B cell (primary cell): ENCODE results near the gene HOXA11. TPM values are rescaled to one million over a fixed set of nuclear protein-coding genes. Genes with fewer than 3 reads are reported as not detected.

Source experiments
- ATAC-seq: fragments of 200-7000 bp; cut with Tn5 transposase; one replicate; pipeline ENCODE4 v1.10.0; 2021; ENCODE audit warnings: low read depth, mild to moderate bottlenecking, moderate number of reproducible peaks, moderate library complexity
- CTCF ChIA-PET: fragments of 350-600 bp; sonication (Branson Sonifier 250); formaldehyde crosslinking; loops from one replicate; lab custom pipeline; 2021; ENCODE audit warnings: antibody characterized with exemption, inconsistent platforms; lab: Charles Lee
- POLR2A ChIA-PET: fragments of 350-600 bp; sonication (Branson Sonifier 250); formaldehyde crosslinking; loops from one replicate; lab custom pipeline; 2021; ENCODE audit warnings: antibody characterized with exemption; lab: Charles Lee
- DNase-seq: peaks from one replicate; pipeline ENCODE4 v3.0.0; 2013
- H2AFZ ChIP-seq: 2 replicates; pipeline ENCODE4 v1.6.1; 2012; ENCODE audit warnings: mild to moderate bottlenecking, low read depth, low read length; ENCODE audit not compliant: insufficient read depth, poor library complexity, severe bottlenecking
- H3K27ac ChIP-seq, 2 donors: 1 replicate in 1 of 2; 2 replicates in 1 of 2; pipeline ENCODE4 v1.5.1; 2012 to 2013; ENCODE audit warnings: low read length in 2 of 2, mild to moderate bottlenecking in 2 of 2, moderate library complexity in 1 of 2
- H3K27me3 ChIP-seq, 4 experiments: fragments of 200-600 bp in 1 of 4; sonication (generic) in 1 of 4; replicated peaks in 1 of 4; 1 replicate in 2 of 4; 2 replicates in 2 of 4; pipeline versions ENCODE4 v1.6.1 to v1.7.0; 2013 to 2016; ENCODE audit warnings: low read length in 3 of 4, mild to moderate bottlenecking in 2 of 4, mixed read lengths in 1 of 4, moderate library complexity in 1 of 4; ENCODE audit not compliant: insufficient read depth in 4 of 4, control insufficient read depth in 3 of 4; ENCODE audit errors: control extremely low read depth in 1 of 4
- H3K36me3 ChIP-seq, 2 experiments: replicated peaks in 1 of 2; 1 replicate in 1 of 2; 2 replicates in 1 of 2; pipeline versions ENCODE4 v1.6.1 to v1.7.1; 2013; ENCODE audit warnings: low read length in 1 of 2; ENCODE audit not compliant: insufficient read depth in 2 of 2, control insufficient read depth in 1 of 2; ENCODE audit errors: control extremely low read depth in 1 of 2, extremely low read depth in 1 of 2
- H3K4me1 ChIP-seq, 2 donors: fragments of 200-600 bp in 1 of 2; sonication (generic) in 1 of 2; 1 replicate in 1 of 2; 2 replicates in 1 of 2; pipeline versions ENCODE4 v1.5.1 to v1.6.1; 2013 to 2017; ENCODE audit warnings: low read length in 2 of 2; ENCODE audit not compliant: control insufficient read depth in 2 of 2, insufficient read depth in 2 of 2
- H3K4me2 ChIP-seq: replicated peaks from 2 replicates; pipeline ENCODE3; 2012; ENCODE audit warnings: mild to moderate bottlenecking, low read depth, low read length; ENCODE audit not compliant: poor library complexity, severe bottlenecking
- H3K4me3 ChIP-seq, 5 experiments: fragments of 200-600 bp in 1 of 5; sonication (generic) in 1 of 5; 1 replicate in 3 of 5; 2 replicates in 2 of 5; pipeline versions ENCODE4 v1.5.1 to v1.7.0; 2011 to 2016; ENCODE audit warnings: low read length in 4 of 5, mild to moderate bottlenecking in 4 of 5, low read depth in 2 of 5, control low read depth in 1 of 5, moderate library complexity in 1 of 5; ENCODE audit not compliant: insufficient read depth in 1 of 5; ENCODE audit errors: control extremely low read depth in 1 of 5, extremely low read depth in 1 of 5
- H3K79me2 ChIP-seq: fragments of 200-600 bp; sonication (generic); one replicate; pipeline ENCODE4 v1.6.0; 2016; ENCODE audit warnings: low read length; ENCODE audit not compliant: control insufficient read depth, insufficient read depth
- H3K9ac ChIP-seq: fragments of 200-600 bp; sonication (generic); 2 replicates; pipeline ENCODE4 v1.6.1; 2017; ENCODE audit warnings: mild to moderate bottlenecking, low read length, moderate library complexity
- H3K9me3 ChIP-seq, 3 donors: one replicate each; pipeline versions ENCODE4 v1.6.1 to v1.7.1; 2013; ENCODE audit warnings: low read length in 2 of 3; ENCODE audit not compliant: control insufficient read depth in 2 of 3, insufficient read depth in 1 of 3; ENCODE audit errors: control extremely low read depth in 1 of 3
- H4K20me1 ChIP-seq: 2 replicates; pipeline ENCODE4 v1.6.0; 2012; ENCODE audit warnings: mild to moderate bottlenecking, low read length; ENCODE audit not compliant: insufficient read depth, control insufficient read depth, poor library complexity, severe bottlenecking
- H3K27ac Mint-ChIP-seq: one replicate; pipeline ENCODE4 v1.8.0; 2021; ENCODE audit warnings: mixed read lengths
- H3K27me3 Mint-ChIP-seq: one replicate; pipeline ENCODE4 v1.8.0; 2021; ENCODE audit warnings: mixed read lengths
- H3K4me1 Mint-ChIP-seq: one replicate; pipeline ENCODE4 v1.8.0; 2021; ENCODE audit warnings: mixed read lengths
- H3K4me3 Mint-ChIP-seq: one replicate; pipeline ENCODE4 v1.8.0; 2021; ENCODE audit warnings: mixed read lengths
- H3K9me3 Mint-ChIP-seq: one replicate; pipeline ENCODE4 v1.8.0; 2022; ENCODE audit warnings: mixed read lengths; ENCODE audit not compliant: insufficient read depth
- CTCF ChIP-seq: fragments of 200-600 bp; IDR thresholded peaks from one replicate; pipeline ENCODE4 v1.8.0; 2022; ENCODE audit warnings: antibody characterized with exemption, mild to moderate bottlenecking
- EZH2 ChIP-seq: IDR thresholded peaks from 2 replicates; pipeline ENCODE4 v1.6.1; 2012; ENCODE audit warnings: borderline replicate concordance, low read depth, mild to moderate bottlenecking, moderate library complexity, low read length; ENCODE audit not compliant: insufficient read depth, poor library complexity, severe bottlenecking
- WGBS: methylation state at CpG from one replicate; pipeline ENCODE4 v1.1.5; 2013; ENCODE audit warnings: missing lambda C conversion rate; ENCODE audit not compliant: insufficient coverage; 5-methylcytosine and 5-hydroxymethylcytosine counted together
- intact Hi-C: fragments of 100-400 bp; cut with micrococcal nuclease; formaldehyde crosslinking; loops from one replicate; pipeline ENCODE4 v1.10.0; 2022
- polyA plus RNA-seq: library from polyadenylated mRNA; depleted of rRNA; stranded (reverse); fragments of >200 nt; gene quantifications from 2 replicates; pipeline ENCODE4 v1.2.3, GENCODE V29; 2012
- total RNA-seq, 2 donors: library from RNA; stranded (reverse); fragments of 120-200 nt in 1 of 2; gene quantifications; 1 replicate in 1 of 2; 2 replicates in 1 of 2; pipeline versions ENCODE4 v1.2.3 to v1.2.4, GENCODE V29; 2013 to 2022

HOXA11 gene
- total and polyA plus RNA-seq, 2 donors (not counting 1 experiment from before 2014, with no cell fraction given): not detected

- ATAC-seq (no peak), DNase-seq (no peak)
- Histone ChIP-seq H3K27ac (no peak overlapping the region), H4K20me1 (no peaks in the 10 kb centered on the region), H3K9ac (no peak overlapping the region), H3K36me3 (no peaks in the 10 kb centered on the region), H3K79me2 (no peaks in the 10 kb centered on the region), H3K4me1 (peaks cover 47 to 64% of the 10 kb centered on the region in 2 donors), H3K4me2 (no peak overlapping the region), H3K9me3 (peaks cover 0 to 51% (median 2%) of the 10 kb centered on the region in 3 donors), H3K27me3 (peaks cover 3 to 82% (median 78%) of the 10 kb centered on the region in 4 experiments), H3K4me3 (no peak overlapping the region), H2AFZ (no peak overlapping the region)
- intact Hi-C loops: loop anchor here (5.0 to 10.0 kb wide), 2 partner anchors 45 to 407 kb away; partner anchors contain the start of gene EVX1
- H3K27ac Mint-ChIP-seq: no peak overlapping the region
- 15% methylated on average over 7 of the region's 18 CpGs for WGBS
- H3K9me3 Mint-ChIP-seq: no peaks in the 10 kb centered on the region
- ChIA-PET POLR2A (no interaction called here), CTCF (interaction anchor here (1.4 to 2.5 kb wide), 3 partner anchors 11 to 49 kb away, joined by 4 to 11 read pairs (median 8); partner anchors contain the start of genes HOXA11 and HOXA6)
- H3K4me1 Mint-ChIP-seq: peaks cover 38% of the 10 kb centered on the region
- TF ChIP-seq CTCF (no peak), EZH2 (no peak)
- H3K4me3 Mint-ChIP-seq: no peak overlapping the region
- H3K27me3 Mint-ChIP-seq: peaks cover 81% of the 10 kb centered on the region
Observed at GRCh38 chr7:27197137-27198042, 12.4 kb upstream of the HOXA11 start.
